Prostate gland (tissue), 2 donors: ENCODE measurements around the gene TCEAL8.

Experiments used
- POLR2A ChIP-seq: fragments of 450-650 bp; IDR thresholded peaks from one replicate; pipeline ENCODE4 v1.6.1; 2016; ENCODE audit warnings: antibody characterized with exemption, mild to moderate bottlenecking
- TF ChIP-seq, protein P1 (sequence below), 4 experiments: fragments of 200-600 bp in 2 of 4; fragments of 450-650 bp in 2 of 4; sonication (generic) in 2 of 4; IDR thresholded peaks; 1 replicate in 3 of 4; 2 replicates in 1 of 4; pipeline ENCODE4 v1.5.1; 2016 to 2019; ENCODE audit warnings: antibody characterized with exemption in 4 of 4, mild to moderate bottlenecking in 2 of 4, moderate library complexity in 2 of 4

DNA sequence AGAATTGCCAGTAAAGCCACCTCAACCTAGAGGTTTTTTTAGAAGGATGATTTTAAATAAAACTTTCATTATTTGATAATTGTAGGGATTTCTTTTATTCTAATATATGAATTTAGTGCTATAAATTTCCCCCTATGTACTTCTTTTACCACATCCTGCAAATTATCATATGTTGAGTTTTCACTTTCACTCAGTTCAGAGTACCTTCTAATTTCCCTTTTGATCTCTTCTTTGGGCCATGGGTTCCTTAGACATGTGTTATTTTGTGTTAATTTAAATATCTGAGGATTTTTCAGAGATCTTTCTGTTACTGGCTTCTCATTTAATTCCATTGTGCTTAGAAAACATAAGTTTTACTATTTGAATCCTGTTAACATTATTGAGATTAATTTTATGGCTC, 49.8 kb upstream of the TCEAL8 start:
- TF ChIP-seq, protein P1, sequence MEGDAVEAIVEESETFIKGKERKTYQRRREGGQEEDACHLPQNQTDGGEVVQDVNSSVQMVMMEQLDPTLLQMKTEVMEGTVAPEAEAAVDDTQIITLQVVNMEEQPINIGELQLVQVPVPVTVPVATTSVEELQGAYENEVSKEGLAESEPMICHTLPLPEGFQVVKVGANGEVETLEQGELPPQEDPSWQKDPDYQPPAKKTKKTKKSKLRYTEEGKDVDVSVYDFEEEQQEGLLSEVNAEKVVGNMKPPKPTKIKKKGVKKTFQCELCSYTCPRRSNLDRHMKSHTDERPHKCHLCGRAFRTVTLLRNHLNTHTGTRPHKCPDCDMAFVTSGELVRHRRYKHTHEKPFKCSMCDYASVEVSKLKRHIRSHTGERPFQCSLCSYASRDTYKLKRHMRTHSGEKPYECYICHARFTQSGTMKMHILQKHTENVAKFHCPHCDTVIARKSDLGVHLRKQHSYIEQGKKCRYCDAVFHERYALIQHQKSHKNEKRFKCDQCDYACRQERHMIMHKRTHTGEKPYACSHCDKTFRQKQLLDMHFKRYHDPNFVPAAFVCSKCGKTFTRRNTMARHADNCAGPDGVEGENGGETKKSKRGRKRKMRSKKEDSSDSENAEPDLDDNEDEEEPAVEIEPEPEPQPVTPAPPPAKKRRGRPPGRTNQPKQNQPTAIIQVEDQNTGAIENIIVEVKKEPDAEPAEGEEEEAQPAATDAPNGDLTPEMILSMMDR (IDR thresholded peaks at IDR 0.05) = no peak
- TF ChIP-seq POLR2A = no peak
